Measurements from ENCODE around the gene HMBS.
"Not testable (repeated sequence)": the region's sequence is repeated elsewhere in the genome, so short reads cannot be mapped to it uniquely, and the experiment has no call there.

Gene HMBS

DNA sequence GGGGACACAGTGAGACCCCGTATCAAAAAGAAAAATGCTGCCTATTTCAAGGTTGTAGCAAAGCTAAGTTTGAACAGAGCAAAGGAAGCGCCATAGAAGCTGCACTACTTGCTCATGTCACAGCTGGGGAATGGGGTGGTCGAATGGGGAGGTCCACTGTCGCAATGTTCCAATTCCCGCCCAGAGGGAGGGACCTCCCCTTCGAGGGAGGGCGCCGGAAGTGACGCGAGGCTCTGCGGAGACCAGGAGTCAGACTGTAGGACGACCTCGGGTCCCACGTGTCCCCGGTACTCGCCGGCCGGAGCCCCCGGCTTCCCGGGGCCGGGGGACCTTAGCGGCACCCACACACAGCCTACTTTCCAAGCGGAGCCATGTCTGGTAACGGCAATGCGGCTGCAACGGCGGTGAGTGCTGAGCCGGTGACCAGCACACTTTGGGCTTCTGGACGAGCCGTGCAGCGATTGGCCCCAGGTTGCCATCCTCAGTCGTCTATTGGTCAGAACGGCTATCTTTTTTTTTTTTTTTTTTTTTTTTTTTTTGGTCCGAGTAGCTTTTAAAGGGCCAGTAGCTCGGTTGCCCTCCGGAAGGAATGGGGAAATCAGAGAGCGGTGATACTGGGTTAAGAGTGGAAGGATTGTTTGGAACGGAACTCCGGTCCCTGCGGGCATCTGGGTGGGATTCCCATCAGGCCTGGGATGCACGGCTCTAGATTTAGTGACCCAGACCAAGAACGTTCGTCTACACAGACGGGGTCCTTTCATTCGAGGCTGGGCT is at the start of gene HMBS:
Gene HMBS, plus strand, starts transcription at position 219 of the 774 bp plus-strand sequence. Its CDS starts 153 bp downstream, at position 372.
- peak; percentile 83 for DNase-seq

DNA sequence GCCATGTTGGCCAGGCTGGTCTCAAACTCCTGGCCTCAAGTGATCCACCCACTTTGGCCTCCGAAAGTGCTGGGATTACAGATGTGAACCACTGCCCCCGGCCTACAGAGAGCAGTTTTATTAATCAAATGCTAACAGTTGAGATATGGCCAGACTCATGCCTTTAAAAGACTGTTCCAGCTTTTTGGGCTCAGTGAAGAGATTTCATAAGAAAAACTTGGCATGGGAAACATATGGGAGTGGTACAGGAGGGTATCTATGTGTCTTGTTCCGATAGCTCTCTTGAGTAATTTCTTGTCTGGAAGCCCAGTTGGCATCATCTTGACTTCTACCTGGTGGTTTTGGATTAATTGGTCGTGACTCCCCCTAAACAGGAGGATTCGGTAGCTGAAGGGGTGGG is 45.8 kb upstream of the HMBS start:
- no peak for DNase-seq

DNA sequence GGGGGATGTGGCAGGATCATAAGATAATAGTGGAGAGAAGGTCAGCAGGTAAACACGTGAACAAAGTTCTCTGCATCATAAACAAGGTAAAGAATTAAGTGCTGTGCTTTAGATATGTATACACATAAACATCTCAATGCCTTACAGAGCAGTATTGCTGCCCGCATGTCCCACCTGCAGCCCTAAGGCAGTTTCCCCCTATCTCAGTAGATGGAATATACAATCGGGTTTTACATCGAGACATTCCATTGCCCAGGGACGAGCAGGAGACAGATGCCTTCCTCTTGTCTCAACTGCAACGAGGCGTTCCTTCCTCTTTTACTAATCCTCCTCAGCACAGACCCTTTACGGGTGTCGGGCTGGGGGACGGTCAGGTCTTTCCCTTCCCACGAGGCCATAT is 45.2 kb upstream of the HMBS start:
- not testable (repeated sequence) for DNase-seq

DNA sequence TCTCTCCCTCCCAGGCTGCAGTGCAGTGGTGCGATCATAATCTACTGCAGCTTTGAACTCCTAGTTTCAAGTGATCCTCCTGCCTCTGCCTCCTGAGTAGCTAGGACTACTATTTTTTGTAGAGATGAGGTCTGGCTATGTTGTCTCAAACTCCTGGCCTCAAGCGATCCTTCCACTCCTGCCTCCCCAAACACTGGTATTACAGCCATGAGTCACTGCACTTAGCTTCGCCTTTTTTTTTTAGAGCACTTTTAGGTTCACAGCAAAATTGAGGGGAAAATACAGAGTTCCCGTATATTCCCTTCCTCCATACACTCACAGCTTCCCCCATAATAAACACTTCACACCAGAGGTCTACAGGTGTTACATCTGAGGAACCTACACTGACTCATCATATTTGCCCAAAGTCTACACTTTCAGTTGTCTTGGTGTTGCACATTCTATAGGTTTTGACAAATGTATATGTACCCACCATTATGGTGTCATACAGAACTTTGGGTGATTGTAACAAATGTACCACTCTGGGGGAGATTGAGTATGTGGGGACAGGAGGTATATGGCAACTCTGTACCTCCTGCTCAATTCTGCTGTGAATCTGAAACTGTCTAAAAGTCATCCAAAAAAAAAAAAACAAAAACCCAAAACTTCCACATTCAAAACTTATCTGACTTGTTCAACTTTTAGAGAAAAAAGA is 42.7 kb upstream of the HMBS start:
- no peak for DNase-seq

DNA sequence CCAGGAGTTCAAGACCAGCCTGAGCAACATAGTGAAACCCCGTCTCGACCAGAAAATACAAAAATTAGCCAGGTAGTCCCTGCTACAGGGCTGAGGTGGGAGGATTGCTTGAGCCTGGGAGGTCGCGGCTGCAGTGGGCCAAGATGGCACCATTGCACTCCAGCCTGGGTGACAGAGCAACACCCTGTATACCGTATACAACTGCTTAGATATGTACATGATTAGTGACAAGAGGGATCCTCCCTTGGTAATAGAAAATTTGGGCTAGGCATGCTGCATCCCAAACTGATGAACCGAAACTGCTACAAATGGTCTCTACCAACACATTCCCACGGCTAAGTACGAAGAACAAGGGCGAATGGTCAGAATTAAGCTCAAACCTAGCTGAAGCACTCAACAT is 41.8 kb upstream of the HMBS start:
- no peak for DNase-seq

DNA sequence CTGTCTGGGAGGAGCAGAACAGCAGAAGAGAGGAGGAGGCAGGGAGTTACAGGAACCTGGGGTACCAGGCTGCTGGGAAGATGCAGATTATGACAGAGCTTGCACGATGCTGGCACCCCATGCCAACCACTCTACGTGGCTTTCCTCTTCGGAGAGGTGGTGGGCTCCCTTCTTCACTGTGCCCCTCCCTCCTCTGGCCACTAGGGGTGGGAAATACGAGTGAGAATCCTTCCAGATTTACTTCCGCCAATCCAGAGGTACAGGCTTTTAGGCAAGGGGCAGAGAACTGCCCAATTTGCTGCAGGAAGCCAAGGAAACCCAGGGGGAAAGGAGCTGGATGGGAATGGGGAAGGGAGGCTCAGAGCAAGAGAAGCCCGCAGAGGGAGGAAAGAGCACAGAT is 40.0 kb upstream of the HMBS start:
- DNase-seq: no peak

DNA sequence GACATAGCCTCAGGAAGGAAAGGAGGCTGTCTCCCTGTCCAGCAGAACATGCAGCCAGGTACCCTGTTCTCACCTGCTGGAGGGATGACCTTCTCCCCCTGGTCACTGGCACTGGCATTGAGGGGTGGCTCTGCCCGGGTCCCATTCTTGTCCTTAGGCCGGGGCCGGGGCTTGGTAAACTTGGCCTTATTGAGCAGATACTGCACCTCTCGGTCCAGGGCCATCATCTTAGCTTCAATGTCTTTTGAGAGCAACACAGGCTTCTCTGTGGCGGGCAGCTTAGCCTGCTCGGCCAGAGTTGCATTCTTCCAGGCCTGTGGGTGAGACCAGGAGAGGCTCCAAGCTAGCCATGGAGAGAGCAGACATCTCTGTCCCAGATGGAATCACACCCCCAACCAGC is 38.2 kb upstream of the HMBS start:
- DNase-seq: no peak

DNA sequence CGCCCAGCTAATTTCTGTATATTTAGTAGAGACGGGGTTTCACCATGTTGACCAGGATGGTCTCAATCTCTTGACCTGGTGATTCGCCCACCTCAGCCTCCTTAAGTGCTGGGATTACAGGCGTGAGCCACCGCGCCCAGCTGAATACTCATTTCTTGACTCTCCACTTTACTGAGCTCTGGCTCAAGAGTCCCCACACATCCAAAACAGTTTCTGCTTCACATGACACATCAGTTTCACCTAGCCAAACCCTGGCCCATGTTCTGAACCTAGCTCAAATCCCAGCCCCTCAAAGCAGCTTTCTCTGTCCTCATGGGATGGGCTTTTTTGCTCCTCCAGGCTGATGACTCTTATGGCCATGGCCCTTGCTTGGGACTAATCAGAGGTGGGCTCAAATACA is 37.5 kb upstream of the HMBS start:
- no peak for DNase-seq

DNA sequence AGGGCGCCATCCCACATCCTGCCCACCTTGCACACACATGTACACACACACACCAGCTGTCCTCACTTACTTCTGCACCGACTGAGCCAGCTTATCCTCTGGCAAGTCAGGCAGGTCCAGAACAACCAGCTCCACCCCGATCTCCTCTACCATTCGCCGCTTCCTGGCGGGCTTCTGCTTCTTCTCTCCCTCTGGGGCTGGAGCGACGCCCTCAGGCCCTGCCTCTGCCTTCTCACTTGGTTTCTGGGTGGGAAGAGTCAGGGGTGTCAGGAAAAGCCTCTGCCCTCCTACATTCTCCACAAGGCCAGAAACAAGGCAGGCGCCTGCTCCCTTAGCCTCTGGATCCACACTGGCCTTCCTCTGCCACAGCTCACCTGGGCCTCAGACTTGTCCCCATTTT is 36.0 kb upstream of the HMBS start:
- DNase-seq: no peak

DNA sequence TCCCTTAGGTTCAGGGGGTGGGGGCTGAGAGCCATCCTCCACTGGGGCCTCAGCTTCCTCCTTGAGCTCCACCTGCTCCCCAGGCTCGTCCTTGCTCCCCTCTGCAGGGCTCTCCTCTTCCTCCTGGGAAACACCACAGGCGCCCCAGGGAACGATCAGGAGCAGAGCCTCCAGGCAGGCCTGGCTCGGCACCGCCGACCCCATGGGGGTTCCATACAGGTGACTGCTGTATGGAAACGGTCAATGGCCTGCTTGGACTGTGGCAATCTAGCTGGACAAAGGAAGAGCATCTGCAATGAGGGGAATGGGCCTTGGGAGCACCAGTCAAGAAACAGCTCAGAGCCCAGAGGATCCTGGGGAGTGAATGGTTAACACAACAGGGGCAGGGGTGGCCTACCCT is 35.6 kb upstream of the HMBS start:
- no peak for DNase-seq

DNA sequence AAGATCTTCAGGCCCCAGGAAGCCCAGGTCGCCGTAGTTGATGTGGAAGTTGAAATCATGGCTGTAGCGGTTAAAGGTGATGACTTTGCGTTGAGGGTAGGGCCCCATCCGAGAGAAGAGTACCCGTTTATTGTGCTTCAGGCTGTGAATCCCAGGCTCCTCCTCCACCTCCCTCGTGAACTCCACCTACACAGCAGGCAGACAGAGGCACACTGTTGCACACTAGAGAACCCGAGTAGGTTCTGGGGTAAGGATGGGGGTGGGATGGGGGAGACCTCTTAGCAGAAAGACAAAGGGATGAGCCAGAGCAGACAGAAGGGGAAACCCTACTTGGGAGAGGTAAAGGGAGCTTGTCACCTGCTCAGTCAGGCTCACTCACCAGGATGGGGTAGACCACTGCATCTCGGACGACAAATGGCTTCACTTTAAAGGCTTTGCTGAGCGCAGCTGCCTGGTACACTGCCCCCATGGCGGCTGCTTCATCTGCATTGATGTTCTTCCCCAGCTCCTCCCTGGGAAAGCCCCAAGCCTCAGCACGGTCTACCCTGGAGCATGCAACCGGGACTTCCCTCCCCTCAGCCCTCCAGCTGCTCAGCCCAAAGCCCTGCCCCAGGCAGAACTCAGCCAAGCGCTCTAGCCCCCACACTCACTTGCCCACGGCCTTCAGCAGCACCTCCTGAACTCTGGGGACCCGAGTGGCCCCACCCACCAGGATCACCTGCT is 33.1 kb upstream of the HMBS start:
- no peak for DNase-seq

DNA sequence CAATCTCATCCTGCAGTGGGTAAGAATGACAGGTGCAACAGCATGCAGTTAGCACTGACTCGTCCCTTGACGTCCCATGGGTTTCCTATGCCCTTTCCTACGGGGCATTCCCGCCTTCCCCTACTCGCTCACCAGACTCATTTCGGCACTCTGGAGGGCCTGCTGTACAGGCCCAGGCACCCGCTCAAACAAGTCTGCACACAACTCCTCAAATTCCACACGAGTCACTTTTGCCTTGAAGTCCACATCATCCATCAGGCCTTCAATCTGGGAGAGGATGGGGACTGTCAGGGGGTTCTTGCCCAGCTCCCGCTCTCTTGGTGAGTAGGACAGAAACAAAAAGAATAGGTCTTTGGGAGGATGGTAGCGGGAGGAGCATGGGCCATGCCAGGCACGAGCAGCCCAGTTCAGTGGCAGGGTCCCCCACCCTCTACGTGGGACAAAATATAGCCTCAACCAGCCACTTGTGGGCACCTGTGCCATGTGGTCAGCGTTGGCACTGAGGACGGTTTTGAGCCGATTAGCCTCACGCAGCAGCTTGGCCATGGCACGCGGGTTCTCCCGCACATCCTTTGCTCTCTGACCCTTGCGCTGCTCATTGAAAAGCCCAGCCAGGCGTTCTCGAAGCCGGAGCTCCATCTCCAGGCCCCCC is 32.4 kb upstream of the HMBS start:
- DNase-seq: no peak

DNA sequence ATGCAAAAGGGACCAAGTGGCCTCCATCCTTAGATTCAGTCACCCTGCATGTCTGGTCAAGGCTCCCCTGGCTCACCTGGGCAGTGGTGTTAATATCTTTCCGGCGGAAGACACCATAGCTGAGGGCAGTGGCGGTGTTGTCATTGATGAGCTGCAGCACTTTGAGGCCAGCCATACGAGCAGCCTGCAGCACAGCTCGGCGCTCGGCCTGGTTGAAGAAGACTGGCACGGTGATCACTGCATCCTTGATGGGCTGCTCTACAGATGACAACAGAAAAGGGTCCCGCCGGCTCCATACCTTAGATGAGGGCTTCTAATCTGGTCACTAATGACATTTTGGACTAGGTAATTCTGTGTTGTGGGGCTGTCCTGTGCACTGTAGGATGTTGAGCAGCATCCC is 30.3 kb upstream of the HMBS start:
- DNase-seq: no peak

DNA sequence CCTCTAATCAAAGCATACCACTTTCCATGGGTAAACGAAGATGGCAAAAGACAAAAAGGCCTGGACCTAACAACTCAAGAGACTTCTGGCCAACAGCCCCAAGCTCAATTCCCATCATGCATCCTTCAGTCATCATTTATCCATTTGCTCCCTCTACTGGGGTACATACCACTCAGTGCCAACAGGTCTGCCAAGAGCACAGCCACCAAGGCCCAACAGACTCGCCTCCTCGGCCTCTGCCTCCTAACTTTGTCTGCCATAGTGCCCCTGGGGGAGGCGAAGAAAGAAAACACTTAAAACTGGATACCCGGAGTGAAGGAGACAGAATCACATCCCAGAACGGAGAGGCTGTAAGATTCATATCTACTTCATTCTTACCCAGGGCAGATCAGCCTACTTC is 28.8 kb upstream of the HMBS start:
- no peak for DNase-seq

DNA sequence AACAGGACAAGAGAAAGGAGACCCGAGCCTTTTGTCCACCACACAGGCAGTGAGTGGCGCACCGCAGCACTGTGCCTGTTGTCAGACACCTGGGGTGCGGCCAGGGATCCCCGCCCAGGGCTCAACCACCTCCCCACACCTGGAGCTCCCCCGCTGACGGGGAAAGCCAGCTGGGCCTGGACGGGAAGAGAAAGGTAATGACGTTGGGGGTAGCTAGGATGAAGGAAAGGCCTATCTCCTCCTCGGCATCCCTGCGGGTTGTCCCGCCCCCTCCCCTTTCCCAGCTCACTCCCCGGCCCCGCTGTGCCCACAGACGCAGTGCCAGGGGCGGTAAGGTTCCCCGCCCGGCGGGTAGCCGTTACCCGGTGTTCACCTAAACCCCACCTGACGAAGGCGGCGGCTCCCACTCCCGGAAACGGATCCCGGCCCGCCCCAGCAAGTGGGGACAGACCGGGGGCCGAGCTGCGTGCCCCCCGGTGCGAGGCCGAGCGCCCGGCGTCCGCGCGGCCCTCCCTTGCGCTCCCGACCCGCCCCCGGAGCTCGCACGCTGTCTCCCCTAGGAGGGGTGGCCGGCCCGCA is 28.2 kb upstream of the HMBS start:
- DNase-seq: no peak

DNA sequence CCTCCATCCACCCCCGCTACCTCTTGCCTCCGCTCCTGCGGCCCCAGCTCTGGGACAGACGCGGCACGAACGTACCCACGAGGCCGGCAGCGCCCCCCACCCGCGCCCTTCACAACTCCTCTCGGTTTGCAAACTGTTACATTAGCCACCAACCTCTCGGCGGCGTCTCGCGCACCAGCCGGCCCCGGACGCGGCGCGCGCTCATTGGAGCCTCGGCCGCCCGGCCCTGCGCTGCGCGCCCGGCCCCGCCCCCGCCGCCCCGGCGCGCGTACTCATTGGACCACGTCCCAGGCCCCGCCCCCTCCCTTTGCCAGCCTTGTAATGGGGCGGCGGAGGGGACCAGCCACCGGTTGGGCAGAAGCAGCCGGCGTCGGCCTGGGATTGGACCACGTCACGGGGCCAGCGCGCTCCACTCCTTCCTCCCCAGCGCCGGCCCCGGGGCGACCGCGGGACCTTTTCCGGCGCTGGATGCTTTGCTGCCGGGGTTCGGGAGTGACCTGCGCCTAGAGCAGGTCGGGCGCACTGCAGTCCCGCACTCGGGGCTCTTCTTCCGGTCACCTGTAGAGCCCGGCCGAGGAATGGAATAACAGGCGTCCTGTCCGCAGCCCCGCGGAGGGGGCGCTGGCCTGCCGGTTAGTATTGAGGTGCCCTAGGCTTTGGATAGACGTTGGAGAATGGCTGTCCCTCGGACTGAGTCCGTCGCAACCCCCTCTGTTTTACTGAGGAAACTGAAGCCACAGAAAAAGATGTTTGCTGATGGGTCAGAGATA is 27.5 kb upstream of the HMBS start, which contains the start of gene HYOU1:
Gene HYOU1, minus strand, starts transcription at position 206 of the 770 bp plus-strand sequence. CDS start 1,045 bp downstream, outside the sequence.
- peak; percentile 85 for DNase-seq

DNA sequence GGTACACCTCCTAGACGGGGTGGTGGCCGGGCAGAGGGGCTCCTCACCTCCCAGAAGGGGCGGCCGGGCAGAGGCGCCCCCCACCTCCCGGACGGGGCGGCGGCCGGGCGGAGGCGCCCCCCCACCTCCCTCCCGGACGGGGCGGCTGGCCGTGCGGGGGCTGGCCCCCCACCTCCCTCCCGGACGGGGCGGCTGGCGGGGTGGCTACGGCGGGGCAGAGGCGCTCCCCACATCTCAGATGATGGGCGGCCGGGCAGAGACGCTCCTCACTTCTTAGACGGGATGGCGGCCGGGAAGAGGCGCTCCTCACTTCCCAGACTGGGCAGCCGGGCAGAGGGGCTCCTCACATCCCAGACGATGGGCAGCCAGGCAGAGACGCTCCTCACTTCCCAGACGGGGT is 25.6 kb upstream of the HMBS start:
- DNase-seq: not testable (repeated sequence)

DNA sequence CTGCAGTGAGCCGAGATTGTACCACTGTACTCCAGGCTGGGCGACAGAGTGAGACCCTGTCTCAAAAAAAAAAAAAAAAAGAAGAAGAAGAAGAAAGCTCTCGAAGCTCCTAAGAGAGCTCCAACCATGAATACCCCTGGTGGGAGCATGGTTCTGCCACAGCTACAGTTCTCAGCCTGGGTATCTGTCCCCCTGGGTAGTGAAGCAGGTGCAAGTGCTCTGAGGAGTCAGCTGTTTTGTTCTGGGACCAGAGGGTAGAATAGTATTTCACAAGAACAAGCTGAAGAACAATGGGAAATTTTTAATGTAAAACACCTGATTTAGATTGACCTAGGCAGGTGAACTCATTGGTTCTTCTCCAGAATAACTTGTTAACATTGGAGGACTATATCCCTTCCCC is 23.4 kb upstream of the HMBS start:
- no peak for DNase-seq

DNA sequence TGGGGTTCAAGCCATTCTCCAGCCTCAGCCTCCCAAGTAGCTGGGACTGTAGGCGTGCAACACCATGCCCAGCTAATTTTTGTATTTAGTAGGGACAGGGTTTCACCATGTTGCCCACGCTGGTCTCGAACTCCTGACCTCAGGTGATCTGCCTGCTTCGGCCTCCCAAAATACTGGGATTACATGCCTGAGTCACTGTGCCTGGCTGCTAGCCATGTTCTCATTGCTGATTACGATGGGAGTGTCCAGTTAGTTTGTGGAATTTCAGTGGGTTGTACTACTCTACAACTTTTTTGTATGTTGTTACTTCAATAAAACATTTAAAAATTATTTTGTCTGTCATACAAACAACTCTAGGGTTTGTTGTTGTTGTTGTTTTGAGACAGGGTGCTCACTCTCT is 21.9 kb upstream of the HMBS start:
- no peak for DNase-seq

DNA sequence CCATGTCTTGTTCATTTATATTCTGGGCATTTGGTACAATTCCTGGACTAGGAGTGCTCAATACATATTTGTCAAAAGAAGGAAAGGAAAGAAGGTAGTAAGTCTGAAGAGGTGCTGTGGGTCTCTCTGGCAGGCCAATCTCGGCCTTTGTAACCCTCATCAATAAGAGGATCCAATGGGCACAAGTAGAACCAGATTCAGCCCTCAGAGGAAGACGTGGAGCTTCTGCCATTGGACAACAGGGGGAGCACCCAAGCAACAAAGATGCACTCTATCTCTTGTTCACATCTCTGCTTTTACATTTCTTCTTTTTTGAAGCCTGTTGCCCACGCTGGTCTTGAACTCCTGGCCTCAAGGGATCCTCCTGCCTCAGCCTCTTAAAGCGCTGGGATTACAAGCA is 19.3 kb upstream of the HMBS start:
- DNase-seq: no peak

DNA sequence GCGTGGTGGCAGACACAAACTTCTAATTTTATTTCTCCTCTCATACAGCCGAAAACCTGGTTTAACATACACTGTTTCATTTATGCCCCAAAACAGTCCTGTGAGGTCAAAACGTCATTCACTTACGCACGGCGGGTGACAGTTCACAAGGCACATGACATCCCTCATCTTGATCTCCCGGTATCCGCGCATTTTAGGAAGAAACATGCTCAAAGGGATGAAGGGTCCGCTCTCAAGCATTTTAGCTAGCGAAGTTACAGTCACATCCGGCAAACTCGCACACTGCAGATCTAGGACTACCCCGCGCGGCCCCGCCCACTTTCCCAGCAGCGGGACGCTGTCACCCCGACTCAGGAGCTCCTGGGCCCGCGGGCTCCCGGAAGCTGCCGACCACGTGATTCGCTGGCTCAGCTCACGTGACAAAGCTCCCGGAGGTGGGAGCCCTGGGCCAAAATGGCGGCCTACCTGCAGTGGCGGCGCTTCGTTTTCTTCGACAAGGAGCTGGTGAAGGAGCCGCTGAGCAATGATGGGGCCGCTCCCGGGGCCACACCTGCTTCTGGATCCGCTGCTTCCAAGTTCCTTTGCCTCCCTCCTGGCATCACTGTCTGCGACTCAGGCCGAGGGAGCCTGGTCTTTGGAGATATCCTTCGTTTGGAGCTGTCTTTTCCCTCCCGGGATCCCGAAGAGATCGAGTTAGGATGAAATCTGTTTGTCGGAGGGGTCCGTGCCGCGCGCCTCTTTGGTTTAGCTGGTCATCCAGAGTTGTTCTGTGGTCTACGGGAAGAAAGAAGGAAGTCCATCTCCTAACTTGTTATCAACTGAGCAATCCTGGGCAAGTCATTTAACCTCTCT is 17.1 kb upstream of the HMBS start, which contains the start of gene VPS11:
Gene VPS11, plus strand, starts transcription at position 448 of the 852 bp plus-strand sequence. Its CDS starts 6 bp downstream, at position 454.
- peak; percentile 80 for DNase-seq
